Fibroblast of villous mesenchyme (primary cell): ENCODE data around the gene PAM16. TPM values are rescaled to one million over a fixed set of nuclear protein-coding genes. Genes with fewer than 3 reads are reported as not detected.

Source experiments
- DNase-seq: peaks from one replicate; pipeline ENCODE4 v3.0.0-alpha.2; 2010; ENCODE audit warnings: low read depth
- H3K4me3 ChIP-seq: 2 replicates; pipeline ENCODE4 v1.5.1; 2011; ENCODE audit warnings: low read depth, mild to moderate bottlenecking, low read length
- total RNA-seq: library from RNA; depleted of rRNA; stranded (reverse); fragments of >200 nt; gene quantifications from 2 replicates; pipeline ENCODE4 v1.2.3, GENCODE V29; 2012
- TF ChIP-seq, protein P1 (sequence below): IDR thresholded peaks from 2 replicates; pipeline ENCODE4 v1.5.1; 2012; ENCODE audit warnings: low read depth, mild to moderate bottlenecking, low read length; ENCODE audit not compliant: insufficient read depth

PAM16 gene
- total RNA-seq, 1 donor = 19.9 TPM

DNA sequence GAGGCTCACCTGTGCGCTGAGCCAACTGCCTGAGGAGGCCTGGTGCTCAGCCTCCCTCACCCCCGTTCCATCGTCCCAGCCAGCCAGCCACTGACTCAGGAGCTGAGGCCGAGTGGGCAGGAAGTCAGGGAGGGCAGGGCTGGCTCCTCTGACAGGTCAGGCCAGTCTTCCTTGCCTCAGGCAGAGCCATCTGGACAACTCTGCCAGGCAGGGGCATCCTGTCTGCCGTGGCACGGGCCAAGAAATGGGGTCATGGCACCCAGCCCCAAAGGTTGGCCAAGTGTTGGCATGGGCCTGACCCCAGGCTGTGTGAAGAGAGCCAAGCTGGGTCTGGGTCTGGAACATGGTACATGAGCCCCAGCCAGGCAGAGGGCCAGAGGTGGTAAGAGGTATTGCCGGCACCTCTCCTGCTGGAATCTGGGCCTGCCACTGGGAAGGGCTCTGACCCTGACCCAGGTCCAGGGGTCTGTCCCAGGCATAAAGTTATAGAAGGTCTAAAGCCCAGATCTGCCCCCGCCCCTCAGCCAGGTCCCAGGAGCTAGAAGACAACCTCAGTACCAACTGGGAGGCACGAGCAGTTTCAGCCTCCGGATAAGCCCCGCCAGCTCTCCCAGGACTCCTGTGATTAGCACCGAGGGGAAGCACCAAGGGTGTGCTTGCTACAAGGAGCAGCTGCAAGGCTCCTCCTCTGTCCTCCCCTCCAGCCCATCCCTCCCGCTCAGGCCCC lies 18.0 kb upstream of the PAM16 start:
- TF ChIP-seq, protein P1, sequence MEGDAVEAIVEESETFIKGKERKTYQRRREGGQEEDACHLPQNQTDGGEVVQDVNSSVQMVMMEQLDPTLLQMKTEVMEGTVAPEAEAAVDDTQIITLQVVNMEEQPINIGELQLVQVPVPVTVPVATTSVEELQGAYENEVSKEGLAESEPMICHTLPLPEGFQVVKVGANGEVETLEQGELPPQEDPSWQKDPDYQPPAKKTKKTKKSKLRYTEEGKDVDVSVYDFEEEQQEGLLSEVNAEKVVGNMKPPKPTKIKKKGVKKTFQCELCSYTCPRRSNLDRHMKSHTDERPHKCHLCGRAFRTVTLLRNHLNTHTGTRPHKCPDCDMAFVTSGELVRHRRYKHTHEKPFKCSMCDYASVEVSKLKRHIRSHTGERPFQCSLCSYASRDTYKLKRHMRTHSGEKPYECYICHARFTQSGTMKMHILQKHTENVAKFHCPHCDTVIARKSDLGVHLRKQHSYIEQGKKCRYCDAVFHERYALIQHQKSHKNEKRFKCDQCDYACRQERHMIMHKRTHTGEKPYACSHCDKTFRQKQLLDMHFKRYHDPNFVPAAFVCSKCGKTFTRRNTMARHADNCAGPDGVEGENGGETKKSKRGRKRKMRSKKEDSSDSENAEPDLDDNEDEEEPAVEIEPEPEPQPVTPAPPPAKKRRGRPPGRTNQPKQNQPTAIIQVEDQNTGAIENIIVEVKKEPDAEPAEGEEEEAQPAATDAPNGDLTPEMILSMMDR = no peak
- no peak for DNase-seq
- no peak overlapping the region for H3K4me3 ChIP-seq

DNA sequence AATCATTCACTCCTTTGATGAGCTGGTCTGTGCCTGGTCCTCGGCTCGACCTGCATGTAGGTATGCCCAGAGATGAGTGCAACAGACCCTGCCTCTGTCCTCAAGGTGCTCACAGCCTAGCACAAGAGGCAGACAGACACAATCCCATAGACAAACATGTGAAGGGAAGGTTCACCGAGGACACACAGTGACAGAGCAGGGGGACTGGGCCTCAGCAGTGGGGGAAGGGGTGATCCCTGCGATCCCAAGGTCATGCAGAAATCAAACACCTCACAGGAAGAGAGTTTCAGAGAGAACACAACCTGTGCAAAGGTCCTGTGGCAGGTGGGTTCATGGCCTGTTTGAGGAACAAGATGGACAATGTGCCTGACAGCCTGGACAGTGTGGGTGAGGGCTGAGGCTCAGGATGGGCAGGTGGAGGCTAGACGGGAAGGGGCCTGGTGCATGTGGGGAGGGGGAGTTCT lies 16.3 kb upstream of the PAM16 start:
- TF ChIP-seq, protein P1 = no peak
- no peak for DNase-seq
- no peak overlapping the region for H3K4me3 ChIP-seq

DNA sequence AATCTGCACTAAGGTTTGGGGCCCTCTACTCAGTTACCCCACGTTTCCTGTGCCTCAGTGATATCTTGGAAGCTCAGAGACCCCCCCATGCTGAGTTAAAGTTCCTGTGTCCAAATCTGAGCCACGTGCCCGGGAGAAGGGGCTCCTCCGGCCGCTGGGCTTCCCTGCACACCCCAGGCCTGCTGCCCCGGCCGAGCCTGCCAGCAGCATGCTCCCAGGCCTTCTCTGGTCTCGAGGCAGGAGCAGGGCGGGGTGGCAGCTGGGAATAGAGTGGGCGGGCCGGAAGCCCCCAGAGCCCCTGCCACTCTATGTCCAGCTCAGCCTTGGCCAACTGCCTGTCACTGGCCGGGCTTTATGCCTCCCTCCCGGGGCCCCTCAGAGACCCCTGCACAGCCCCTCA lies 14.9 kb upstream of the PAM16 start:
- TF ChIP-seq, protein P1 = no peak
- DNase-seq = no peak
- no peak overlapping the region for H3K4me3 ChIP-seq

DNA sequence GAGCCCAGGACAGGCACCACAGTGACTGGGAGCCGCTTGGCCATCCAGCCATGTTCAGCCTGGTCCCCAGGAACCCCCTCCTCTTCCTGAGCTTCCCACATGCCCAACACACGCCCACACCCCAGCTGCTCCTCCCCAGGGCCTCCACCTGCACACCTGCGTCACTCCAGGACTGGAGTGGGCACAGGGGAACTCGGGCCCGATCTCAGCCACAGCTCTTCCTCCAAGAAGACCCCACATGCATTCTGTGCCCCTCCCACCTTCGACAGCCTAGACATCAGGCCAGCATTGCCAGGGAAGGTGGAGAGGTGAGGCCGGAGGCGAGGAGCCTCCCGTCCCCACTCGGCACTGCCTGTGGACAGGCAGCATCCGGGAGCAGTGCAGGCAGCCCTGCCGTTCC lies 14.5 kb upstream of the PAM16 start:
- H3K4me3 ChIP-seq = no peak overlapping the region
- DNase-seq = no peak
- TF ChIP-seq, protein P1 = no peak

DNA sequence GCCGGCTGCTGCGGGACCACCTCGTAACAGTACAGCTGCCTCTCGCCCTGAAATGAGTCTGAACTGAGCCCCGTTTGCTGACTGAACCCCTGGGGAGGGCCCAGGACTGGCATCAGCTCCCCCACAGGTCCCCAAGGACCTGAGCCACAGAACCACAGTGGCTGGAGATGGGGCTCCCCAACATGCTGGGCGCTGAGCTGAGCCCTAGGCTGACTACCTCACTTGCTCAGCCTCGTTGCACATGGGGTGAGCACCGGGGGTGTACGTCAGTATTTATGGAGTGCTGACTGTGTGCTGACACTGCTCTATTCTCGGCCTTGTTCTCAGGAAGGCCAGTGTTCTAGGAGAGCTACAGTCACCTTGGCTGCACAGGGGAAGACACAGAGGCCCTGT lies 13.9 kb upstream of the PAM16 start:
- TF ChIP-seq, protein P1 = no peak
- no peak for DNase-seq
- no peak overlapping the region for H3K4me3 ChIP-seq

DNA sequence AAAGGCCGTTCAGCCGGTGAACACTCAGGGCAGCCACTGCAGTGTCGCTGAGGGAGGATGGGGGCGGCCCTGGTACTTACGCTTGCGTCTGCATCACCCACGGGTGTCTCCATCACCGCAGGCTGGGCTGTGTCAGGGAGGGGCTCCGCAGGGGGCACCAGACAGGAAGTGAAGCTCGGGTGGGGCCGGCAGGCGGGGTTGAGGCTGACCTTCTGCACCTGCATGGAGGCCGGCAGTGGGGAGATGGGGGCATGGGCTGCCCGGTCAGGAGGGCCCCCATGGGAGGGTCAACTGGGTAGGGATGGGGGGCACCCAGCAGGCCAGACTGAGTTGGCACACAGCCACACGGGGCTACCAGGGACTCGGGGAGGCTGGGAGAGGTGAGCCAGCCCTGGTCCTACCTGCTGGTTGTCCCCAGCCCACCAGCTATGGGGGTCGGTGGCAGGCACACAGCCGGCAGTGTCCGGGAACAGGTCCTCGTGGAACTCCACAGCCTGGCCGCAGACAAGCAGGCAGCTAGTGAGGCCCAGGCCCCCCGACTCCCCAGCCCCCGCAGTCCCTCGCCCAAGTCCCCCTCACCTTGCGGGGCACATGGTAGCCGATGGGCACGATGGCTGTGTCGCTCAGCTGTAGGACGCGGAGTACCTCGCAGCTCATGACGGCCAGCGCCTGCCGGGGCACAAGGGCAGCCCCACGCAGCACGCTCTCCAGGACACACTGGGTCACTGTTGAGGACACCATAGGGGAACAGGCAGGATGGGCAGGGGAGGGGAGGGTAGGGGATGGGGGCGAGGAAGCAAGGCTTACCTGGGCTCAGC lies 13.3 kb upstream of the PAM16 start:
- no peak overlapping the region for H3K4me3 ChIP-seq
- TF ChIP-seq, protein P1 = no peak
- no peak for DNase-seq
